ENCODE data around the gene TCN2.
"Not testable (repeated sequence)": the region's sequence is repeated elsewhere in the genome, so short reads cannot be mapped to it uniquely, and the experiment has no call there.

The TCN2 gene

GRCh38 chr22:30610299-30610698 lies 3.3 kb downstream of the TCN2 start:
- H3K4me1 ChIP-seq = peaks cover 51 to 65% (median 57%) of the 10 kb centered on the region in 10 experiments
- no peak overlapping the region for H3K4me3 ChIP-seq
- peak overlapping the region in 7 of 11 experiments; percentile 78 to 84 (median 81); a peak in 13 of 22 replicates for H3K27ac ChIP-seq
- H3K9ac ChIP-seq = peak overlapping the region in 4 of 11 experiments; percentile 48 to 80 (median 50); a peak in 5 of 22 replicates
- H3K27me3 ChIP-seq = no peaks in the 10 kb centered on the region
- H4K20me1 ChIP-seq = no peaks in the 10 kb centered on the region
- TF ChIP-seq Cebpa-rat (IDR thresholded peaks at IDR 0.05) = no peak
- no peaks in the 10 kb centered on the region for H3K9me3 ChIP-seq (replicated peaks in 1 of 11)
- no peaks in the 10 kb centered on the region; a peak in 1 of 22 replicates for H3K36me3 ChIP-seq
- peak overlapping the region; percentile 83 to 99 (median 94); a peak in 19 of 22 replicates for H3K4me2 ChIP-seq

- no peak overlapping the region; a peak in 2 of 22 replicates for H3K27ac ChIP-seq
- TF ChIP-seq Cebpa-rat (IDR thresholded peaks at IDR 0.05) = no peak
- peaks cover 42 to 65% (median 48%) of the 10 kb centered on the region in 10 experiments for H3K4me1 ChIP-seq
- peak overlapping the region in 5 of 11 experiments; percentile 83 to 99 (median 97); a peak in 9 of 22 replicates for H3K4me2 ChIP-seq
- H3K4me3 ChIP-seq = no peak overlapping the region
- no peak overlapping the region for H3K9ac ChIP-seq
- no peaks in the 10 kb centered on the region for H3K9me3 ChIP-seq (replicated peaks in 1 of 11)
- H4K20me1 ChIP-seq = no peaks in the 10 kb centered on the region
- no peaks in the 10 kb centered on the region; a peak in 1 of 22 replicates for H3K36me3 ChIP-seq
- no peaks in the 10 kb centered on the region for H3K27me3 ChIP-seq
These were observed 4.2 kb downstream of the TCN2 start for GRCh38 chr22:30611197-30611596.

GRCh38 chr22:30612789-30613188 lies 5.8 kb downstream of the TCN2 start:
- Histone ChIP-seq H4K20me1 (no peaks in the 10 kb centered on the region), H3K36me3 (no peaks in the 10 kb centered on the region; a peak in 1 of 22 replicates), H3K27me3 (no peaks in the 10 kb centered on the region), H3K4me3 (no peak overlapping the region), H3K9ac (no peak overlapping the region), H3K4me2 (no peak overlapping the region), H3K4me1 (peaks cover 28 to 52% (median 33%) of the 10 kb centered on the region in 10 experiments), H3K9me3 (replicated peaks in 1 of 11) (no peaks in the 10 kb centered on the region), H3K27ac (no peak overlapping the region)
- TF ChIP-seq Cebpa-rat (IDR thresholded peaks at IDR 0.05) = no peak

DNA sequence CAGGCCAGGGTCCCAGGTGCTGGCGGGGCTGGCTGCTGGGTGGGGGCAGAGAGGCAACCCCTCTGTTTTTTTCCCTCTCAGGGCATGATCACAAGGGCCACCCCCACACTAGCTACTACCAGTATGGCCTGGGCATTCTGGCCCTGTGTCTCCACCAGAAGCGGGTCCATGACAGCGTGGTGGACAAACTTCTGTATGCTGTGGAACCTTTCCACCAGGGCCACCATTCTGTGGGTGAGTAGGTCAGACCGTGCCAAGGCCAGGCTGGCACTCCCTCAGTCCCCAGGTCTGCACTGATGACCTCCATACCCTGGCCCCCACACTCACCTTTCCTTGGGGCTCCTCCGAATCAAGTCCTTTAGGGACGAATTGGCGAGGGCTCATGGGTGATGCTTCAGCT lies 7.3 kb downstream of the TCN2 start:
- Histone ChIP-seq H3K4me3 (no peak overlapping the region), H3K9ac (no peak overlapping the region), H3K9me3 (replicated peaks in 1 of 11) (no peaks in the 10 kb centered on the region), H3K27me3 (no peaks in the 10 kb centered on the region), H3K36me3 (no peaks in the 10 kb centered on the region; a peak in 2 of 22 replicates), H3K4me1 (peaks cover 13 to 37% (median 18%) of the 10 kb centered on the region in 10 experiments), H4K20me1 (no peaks in the 10 kb centered on the region), H3K4me2 (no peak overlapping the region), H3K27ac (no peak overlapping the region)
- no peak for TF ChIP-seq Cebpa-rat (IDR thresholded peaks at IDR 0.05)

GRCh38 chr22:30614879-30615278 lies 7.9 kb downstream of the TCN2 start:
- Histone ChIP-seq H3K4me2 (0 out of 22 replicates have a peak overlapping the region, but pooled peaks of 1 of the 11 experiments have one; percentile 37), H3K4me1 (peaks cover 7 to 31% (median 12%) of the 10 kb centered on the region in 10 experiments), H3K9me3 (replicated peaks in 1 of 11) (no peaks in the 10 kb centered on the region), H3K27me3 (no peaks in the 10 kb centered on the region), H3K9ac (no peak overlapping the region), H3K4me3 (no peak overlapping the region), H3K27ac (no peak overlapping the region), H4K20me1 (no peaks in the 10 kb centered on the region), H3K36me3 (no peaks in the 10 kb centered on the region; a peak in 2 of 22 replicates)
- no peak for TF ChIP-seq Cebpa-rat (IDR thresholded peaks at IDR 0.05)

DNA sequence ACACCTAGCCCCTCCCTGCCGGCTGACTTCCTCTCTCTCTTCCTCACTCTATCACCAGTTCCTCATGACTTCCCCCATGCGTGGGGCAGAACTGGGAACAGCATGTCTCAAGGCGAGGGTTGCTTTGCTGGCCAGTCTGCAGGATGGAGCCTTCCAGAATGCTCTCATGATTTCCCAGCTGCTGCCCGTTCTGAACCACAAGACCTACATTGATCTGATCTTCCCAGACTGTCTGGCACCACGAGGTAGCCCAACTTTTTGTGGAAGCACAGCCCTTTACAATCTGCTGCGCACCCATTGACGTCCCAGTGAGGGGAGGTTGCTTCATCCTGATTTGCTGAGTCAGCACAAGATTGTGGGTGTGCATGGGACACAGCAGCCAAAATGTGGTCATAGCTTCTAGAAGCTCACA lies 8.6 kb downstream of the TCN2 start:
- peak overlapping the region in 3 of 11 experiments; percentile 12 to 62 (median 37); a peak in 5 of 22 replicates for H3K4me2 ChIP-seq
- TF ChIP-seq Cebpa-rat (IDR thresholded peaks at IDR 0.05) = no peak
- H3K4me1 ChIP-seq = peaks cover under 1 to 24% (median 6%) of the 10 kb centered on the region in 10 experiments; a peak in 17 of 20 replicates
- no peak overlapping the region for H3K9ac ChIP-seq
- no peaks in the 10 kb centered on the region; a peak in 2 of 22 replicates for H3K36me3 ChIP-seq
- no peak overlapping the region for H3K4me3 ChIP-seq
- no peaks in the 10 kb centered on the region for H3K9me3 ChIP-seq (replicated peaks in 1 of 11)
- H4K20me1 ChIP-seq = no peaks in the 10 kb centered on the region
- no peak overlapping the region for H3K27ac ChIP-seq
- no peaks in the 10 kb centered on the region for H3K27me3 ChIP-seq

DNA sequence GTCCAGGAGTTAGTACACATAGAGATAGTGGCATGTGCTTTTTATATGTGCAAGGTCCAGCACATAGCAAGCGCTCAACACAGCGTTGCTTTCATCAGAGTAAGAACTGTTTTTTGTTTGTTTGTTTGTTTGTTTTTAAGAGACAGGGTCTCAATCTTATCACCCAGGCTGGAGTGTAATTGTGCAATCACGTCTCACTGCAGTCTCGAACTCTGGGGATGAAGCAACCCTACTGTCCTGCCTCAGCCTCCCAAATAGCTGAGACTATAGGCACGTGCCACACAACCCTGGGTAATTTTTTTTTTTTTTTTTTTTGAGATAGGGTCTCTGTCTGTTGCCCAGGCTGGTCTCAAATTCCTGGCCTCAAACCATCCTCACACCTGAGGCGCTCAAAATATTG lies 10.8 kb downstream of the TCN2 start:
- H3K4me3 ChIP-seq = no peak overlapping the region
- no peak overlapping the region for H3K4me2 ChIP-seq
- peaks cover 0 to 13% (median 0%) of the 10 kb centered on the region in 10 experiments; a peak in 5 of 20 replicates for H3K4me1 ChIP-seq
- no peaks in the 10 kb centered on the region for H3K9me3 ChIP-seq (replicated peaks in 1 of 11)
- no peaks in the 10 kb centered on the region; a peak in 2 of 22 replicates for H3K36me3 ChIP-seq
- no peak overlapping the region for H3K9ac ChIP-seq
- TF ChIP-seq Cebpa-rat (IDR thresholded peaks at IDR 0.05) = no peak; a peak in 1 of 22 replicates
- H3K27me3 ChIP-seq = no peaks in the 10 kb centered on the region
- no peak overlapping the region for H3K27ac ChIP-seq
- no peaks in the 10 kb centered on the region for H4K20me1 ChIP-seq

GRCh38 chr22:30619909-30620308 lies 12.9 kb downstream of the TCN2 start:
- not testable (repeated sequence) for H3K9ac ChIP-seq; H3K27ac ChIP-seq; H4K20me1 ChIP-seq; H3K9me3 ChIP-seq (replicated peaks in 1 of 11); H3K4me2 ChIP-seq; H3K36me3 ChIP-seq; H3K4me3 ChIP-seq; H3K27me3 ChIP-seq
- peaks cover 0 to 13% (median 0%) of the 10 kb centered on the region in 10 experiments; a peak in 5 of 20 replicates for H3K4me1 ChIP-seq

DNA sequence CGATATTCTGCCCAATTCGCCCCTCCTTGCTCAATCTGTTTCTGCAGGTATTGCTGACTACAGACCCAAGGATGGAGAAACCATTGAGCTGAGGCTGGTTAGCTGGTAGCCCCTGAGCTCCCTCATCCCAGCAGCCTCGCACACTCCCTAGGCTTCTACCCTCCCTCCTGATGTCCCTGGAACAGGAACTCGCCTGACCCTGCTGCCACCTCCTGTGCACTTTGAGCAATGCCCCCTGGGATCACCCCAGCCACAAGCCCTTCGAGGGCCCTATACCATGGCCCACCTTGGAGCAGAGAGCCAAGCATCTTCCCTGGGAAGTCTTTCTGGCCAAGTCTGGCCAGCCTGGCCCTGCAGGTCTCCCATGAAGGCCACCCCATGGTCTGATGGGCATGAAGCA lies 19.4 kb downstream of the TCN2 start:
- Histone ChIP-seq H3K4me3 (no peak overlapping the region), H3K27ac (no peak overlapping the region), H3K9ac (0 out of 22 replicates have a peak overlapping the region, but pooled peaks of 1 of the 11 experiments have one; percentile 23), H3K27me3 (no peaks in the 10 kb centered on the region), H3K4me1 (peaks cover 11 to 25% (median 20%) of the 10 kb centered on the region in 10 experiments), H3K36me3 (no peaks in the 10 kb centered on the region), H3K4me2 (peak overlapping the region in 10 of 11 experiments; percentile 20 to 60 (median 46); a peak in 18 of 22 replicates), H3K9me3 (replicated peaks in 1 of 11) (no peaks in the 10 kb centered on the region; a peak in 1 of 22 replicates), H4K20me1 (no peaks in the 10 kb centered on the region)
- no peak for TF ChIP-seq Cebpa-rat (IDR thresholded peaks at IDR 0.05)

- Histone ChIP-seq H3K9ac (no peak overlapping the region), H3K4me2 (peak overlapping the region in 6 of 11 experiments; percentile 20 to 51 (median 46); a peak in 11 of 22 replicates), H3K36me3 (no peaks in the 10 kb centered on the region), H4K20me1 (no peaks in the 10 kb centered on the region), H3K4me3 (no peak overlapping the region), H3K4me1 (peaks cover 11 to 25% (median 20%) of the 10 kb centered on the region in 10 experiments), H3K27me3 (no peaks in the 10 kb centered on the region), H3K9me3 (replicated peaks in 1 of 11) (no peaks in the 10 kb centered on the region; a peak in 1 of 22 replicates), H3K27ac (no peak overlapping the region)
- TF ChIP-seq Cebpa-rat (IDR thresholded peaks at IDR 0.05) = no peak
These were observed 20.5 kb downstream of the TCN2 start for GRCh38 chr22:30627471-30627870.
